HepG2 (cell line): ENCODE results near the gene POTEG.
"Not testable (repeated sequence)": the region's sequence is repeated elsewhere in the genome, so short reads cannot be mapped to it uniquely, and the experiment has no call there.

Source experiments
- CTCF ChIP-seq: sonication (generic); formaldehyde crosslinking; IDR thresholded peaks from 2 replicates; pipeline ENCODE4 v1.5.0; 2020; ENCODE audit warnings: mild to moderate bottlenecking, missing genetic modification reagents, moderate library complexity
- ELF4 ChIP-seq: sonication (generic); formaldehyde crosslinking; IDR thresholded peaks from 2 replicates; pipeline ENCODE4 v1.5.0; 2020; ENCODE audit warnings: missing genetic modification reagents, mild to moderate bottlenecking, moderate library complexity, borderline replicate concordance
- KAT2B ChIP-seq: fragments of 150-350 bp; IDR thresholded peaks from 2 replicates; pipeline ENCODE4 v1.6.1; 2014; ENCODE audit warnings: low read depth, low read length, borderline replicate concordance
- KLF15 ChIP-seq: sonication (generic); formaldehyde crosslinking; IDR thresholded peaks from 2 replicates; pipeline ENCODE4 v1.8.1; 2023; ENCODE audit warnings: borderline replicate concordance, mild to moderate bottlenecking, inconsistent platforms, missing genetic modification reagents, mixed read lengths
- NFIC ChIP-seq: IDR thresholded peaks from 2 replicates; pipeline ENCODE4 v1.6.1; 2012; ENCODE audit warnings: mild to moderate bottlenecking, low read length, inconsistent platforms
- SRF ChIP-seq: IDR thresholded peaks from 2 replicates; pipeline ENCODE4 v1.6.1; 2011; ENCODE audit warnings: mild to moderate bottlenecking, low read depth, low read length, moderate library complexity

- not testable (repeated sequence) for TF ChIP-seq KAT2B; KLF15 (CRISPR knock-in tag); ELF4 (CRISPR knock-in tag); SRF; NFIC; CTCF (CRISPR knock-in tag)
Observed at GRCh38 chr14:19436311-19437125, 2.4 kb upstream of the POTEG start.
